Measurements from ENCODE around the gene CRYGN.

- TF ChIP-seq POLR2A (conservative IDR thresholded peaks at IDR 0.05): no peak
- no peak for TF ChIP-seq RAD21 (CRISPR knock-in tag; conservative IDR thresholded peaks at IDR 0.05 in 1 of 2, IDR thresholded peaks at IDR 0.05 in 1 of 2)
- TF ChIP-seq THAP7 (CRISPR knock-in tag; IDR thresholded peaks at IDR 0.05): no peak
- no peak for TF ChIP-seq SIN3B (IDR thresholded peaks at IDR 0.05; ENCODE audit: low read depth)
- TF ChIP-seq GABPA (tag; conservative IDR thresholded peaks at IDR 0.05; ENCODE audit: low read depth): no peak
These were observed 13.4 kb upstream of the CRYGN start for GRCh38 chr7:151453326-151453791.
